ENCODE measurements around the gene GNA15. TPM values are rescaled to one million over a fixed set of nuclear protein-coding genes. Genes with fewer than 3 reads are reported as not detected.

The GNA15 gene
- total RNA-seq, 4 donors from 2014 or later, result 1.2 to 9.3 (median 5.7) TPM

GRCh38 chr19:3119693-3120380, 16.0 kb upstream of the GNA15 start:
- peaks cover 0 to 10% (median 0%) of the 10 kb centered on the region in 3 donors for H3K4me1 ChIP-seq
- H3K27ac ChIP-seq, result no peak overlapping the region
- H3K9me3 ChIP-seq, result no peaks in the 10 kb centered on the region
- TF ChIP-seq POLR2A (IDR thresholded peaks at IDR 0.05) (no peak), POLR2AphosphoS5 (IDR thresholded peaks at IDR 0.05) (no peak), EP300 (IDR thresholded peaks at IDR 0.05) (no peak), CTCF (IDR thresholded peaks at IDR 0.05) (no peak)
- peaks cover 0 to 84% of the 10 kb centered on the region in 2 donors for H3K36me3 ChIP-seq
- no peak overlapping the region for H3K4me3 ChIP-seq
- H3K27me3 ChIP-seq, result no peaks in the 10 kb centered on the region
- 87% methylated on average over 5 of the region's 26 CpGs; no CpG with 5 or more reads in 1 of the 2 donors for WGBS, 2 donors (ENCODE audit: low coverage in 1 of 2)
- ATAC-seq, result no peak

- Histone ChIP-seq H3K27me3 (no peaks in the 10 kb centered on the region), H3K9me3 (no peaks in the 10 kb centered on the region), H3K4me1 (peaks cover 0 to 10% (median 0%) of the 10 kb centered on the region in 3 donors), H3K36me3 (peaks cover 0 to 76% of the 10 kb centered on the region in 2 donors), H3K27ac (no peak overlapping the region), H3K4me3 (no peak overlapping the region)
- WGBS, 2 donors (ENCODE audit: low coverage in 1 of 2), result 93% methylated on average over 18 of the region's 38 CpGs; no CpG with 5 or more reads in 1 of the 2 donors
- ATAC-seq, result no peak
- TF ChIP-seq POLR2A (IDR thresholded peaks at IDR 0.05), result no peak
- no peak for TF ChIP-seq POLR2AphosphoS5 (IDR thresholded peaks at IDR 0.05)
- TF ChIP-seq EP300 (IDR thresholded peaks at IDR 0.05), result no peak
- no peak for TF ChIP-seq CTCF (IDR thresholded peaks at IDR 0.05)
Observed at GRCh38 chr19:3120611-3121276, 15.1 kb upstream of the GNA15 start.

GRCh38 chr19:3121396-3121795, 14.4 kb upstream of the GNA15 start:
- Histone ChIP-seq H3K9me3 (no peaks in the 10 kb centered on the region), H3K4me1 (peaks cover 0 to 4% (median 0%) of the 10 kb centered on the region in 3 donors), H3K4me3 (no peak overlapping the region), H3K36me3 (peaks cover 0 to 70% of the 10 kb centered on the region in 2 donors), H3K27me3 (no peaks in the 10 kb centered on the region), H3K27ac (no peak overlapping the region)
- TF ChIP-seq POLR2AphosphoS5 (IDR thresholded peaks at IDR 0.05), result no peak
- no peak for TF ChIP-seq POLR2A (IDR thresholded peaks at IDR 0.05)
- no peak for TF ChIP-seq EP300 (IDR thresholded peaks at IDR 0.05)
- TF ChIP-seq CTCF (IDR thresholded peaks at IDR 0.05), result no peak
- ATAC-seq, result no peak
- WGBS, 2 donors (ENCODE audit: low coverage in 1 of 2), result 87 to 89% methylated on average over 10 of the region's 22 CpGs

- H3K27me3 ChIP-seq, result no peaks in the 10 kb centered on the region
- no peaks in the 10 kb centered on the region for H3K4me1 ChIP-seq
- H3K9me3 ChIP-seq, result no peaks in the 10 kb centered on the region
- WGBS, 2 donors (ENCODE audit: low coverage in 1 of 2), result 100% methylated on average over 1 of the region's 40 CpGs; no CpG with 5 or more reads in 1 of the 2 donors
- H3K4me3 ChIP-seq, result no peak overlapping the region
- TF ChIP-seq POLR2AphosphoS5 (IDR thresholded peaks at IDR 0.05) (no peak), EP300 (IDR thresholded peaks at IDR 0.05) (no peak), POLR2A (IDR thresholded peaks at IDR 0.05) (no peak), CTCF (IDR thresholded peaks at IDR 0.05) (no peak)
- ATAC-seq, result no peak
- H3K36me3 ChIP-seq, result peaks cover 0 to 64% of the 10 kb centered on the region in 2 donors
- no peak overlapping the region for H3K27ac ChIP-seq
Observed at GRCh38 chr19:3121821-3122511, 13.9 kb upstream of the GNA15 start.
